ENCODE measurements around the gene PHF12. TPM values are rescaled to one million over a fixed set of nuclear protein-coding genes. Genes with fewer than 3 reads are reported as not detected.

Gene PHF12
- total and polyA plus RNA-seq, 10 of the 15 experiments (the other 5 are each of a cell fraction or from before 2014, with no cell fraction given), result 1.3 to 43.9 (median 19.2) TPM

DNA sequence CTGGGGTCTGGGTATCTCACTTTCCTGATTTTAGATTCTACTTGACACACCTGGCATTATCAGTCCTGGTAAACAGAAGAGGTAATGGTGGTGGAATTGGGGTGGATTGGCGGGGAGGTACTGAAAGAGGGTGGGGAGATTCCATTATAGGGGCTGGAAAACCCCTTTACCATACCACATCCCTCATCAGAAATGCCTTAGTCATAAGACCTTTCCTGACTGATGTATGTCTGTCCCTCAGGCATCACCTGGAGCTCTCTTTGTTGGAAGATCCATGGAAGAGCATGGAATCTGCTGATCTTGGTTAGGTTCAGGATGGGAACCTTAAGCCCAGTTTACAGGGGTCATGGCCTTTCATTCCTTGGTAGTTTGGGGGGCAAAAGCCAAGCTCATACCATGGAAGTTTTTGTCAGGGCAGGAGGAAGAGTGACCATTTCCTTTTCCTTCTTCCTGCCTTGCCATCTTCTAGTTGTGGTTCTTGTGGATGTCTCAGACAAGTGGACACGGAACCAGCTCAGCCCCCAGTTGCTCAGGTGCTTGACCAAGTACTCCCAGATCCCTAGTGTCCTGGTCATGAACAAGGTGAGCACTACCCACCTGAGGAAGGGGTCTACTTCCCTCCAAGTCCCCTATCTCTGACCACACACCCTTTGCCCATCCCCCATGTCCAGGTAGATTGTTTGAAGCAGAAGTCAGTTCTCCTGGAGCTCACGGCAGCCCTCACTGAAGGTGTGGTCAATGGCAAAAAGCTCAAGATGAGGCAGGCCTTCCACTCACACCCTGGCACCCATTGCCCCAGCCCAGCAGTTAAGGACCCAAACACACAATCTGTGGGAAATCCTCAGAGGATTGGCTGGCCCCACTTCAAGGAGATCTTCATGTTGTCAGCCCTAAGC, 93.2 kb downstream of the PHF12 start (continued):
- TF ChIP-seq CEBPB (IDR thresholded peaks at IDR 0.05; ENCODE audit: borderline replicate concordance in 1 of 2, low read depth in 2 of 2, low read length in 2 of 2) (no peak), CBFB (IDR thresholded peaks at IDR 0.05; ENCODE audit: low read depth) (no peak), HDGF (IDR thresholded peaks at IDR 0.05) (no peak), RELA (IDR thresholded peaks at IDR 0.05; ENCODE audit: borderline replicate concordance, partially characterized antibody) (peak; percentile 83), SRF (IDR thresholded peaks at IDR 0.05; ENCODE audit: low read depth in 2 of 2, low read length in 2 of 2) (no peak), WRNIP1 (IDR thresholded peaks at IDR 0.05; ENCODE audit: borderline replicate concordance, low read depth, low read length) (no peak), GABPA (IDR thresholded peaks at IDR 0.05; ENCODE audit: low read depth) (no peak), HSF1 (IDR thresholded peaks at IDR 0.05; ENCODE audit: low read depth, low read length) (no peak), KAT2A (conservative IDR thresholded peaks at IDR 0.05; ENCODE audit: control insufficient read depth, low read depth, low read length) (no peak), NBN (IDR thresholded peaks at IDR 0.05) (no peak), CREM (IDR thresholded peaks at IDR 0.05; ENCODE audit: low read depth) (no peak), ZBTB33 (IDR thresholded peaks at IDR 0.05) (no peak), HCFC1 (IDR thresholded peaks at IDR 0.05; ENCODE audit: low read length) (no peak), MYB (IDR thresholded peaks at IDR 0.05; ENCODE audit: borderline replicate concordance, low read depth, low read length) (no peak), MLLT1 (IDR thresholded peaks at IDR 0.05) (no peak)
- TF ChIP-seq, protein P1, sequence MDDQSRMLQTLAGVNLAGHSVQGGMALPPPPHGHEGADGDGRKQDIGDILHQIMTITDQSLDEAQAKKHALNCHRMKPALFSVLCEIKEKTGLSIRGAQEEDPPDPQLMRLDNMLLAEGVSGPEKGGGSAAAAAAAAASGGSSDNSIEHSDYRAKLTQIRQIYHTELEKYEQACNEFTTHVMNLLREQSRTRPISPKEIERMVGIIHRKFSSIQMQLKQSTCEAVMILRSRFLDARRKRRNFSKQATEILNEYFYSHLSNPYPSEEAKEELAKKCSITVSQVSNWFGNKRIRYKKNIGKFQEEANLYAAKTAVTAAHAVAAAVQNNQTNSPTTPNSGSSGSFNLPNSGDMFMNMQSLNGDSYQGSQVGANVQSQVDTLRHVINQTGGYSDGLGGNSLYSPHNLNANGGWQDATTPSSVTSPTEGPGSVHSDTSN (IDR thresholded peaks at IDR 0.05; ENCODE audit: insufficient replicate concordance, low read depth, low read length), result no peak
- TF ChIP-seq, protein P2, sequence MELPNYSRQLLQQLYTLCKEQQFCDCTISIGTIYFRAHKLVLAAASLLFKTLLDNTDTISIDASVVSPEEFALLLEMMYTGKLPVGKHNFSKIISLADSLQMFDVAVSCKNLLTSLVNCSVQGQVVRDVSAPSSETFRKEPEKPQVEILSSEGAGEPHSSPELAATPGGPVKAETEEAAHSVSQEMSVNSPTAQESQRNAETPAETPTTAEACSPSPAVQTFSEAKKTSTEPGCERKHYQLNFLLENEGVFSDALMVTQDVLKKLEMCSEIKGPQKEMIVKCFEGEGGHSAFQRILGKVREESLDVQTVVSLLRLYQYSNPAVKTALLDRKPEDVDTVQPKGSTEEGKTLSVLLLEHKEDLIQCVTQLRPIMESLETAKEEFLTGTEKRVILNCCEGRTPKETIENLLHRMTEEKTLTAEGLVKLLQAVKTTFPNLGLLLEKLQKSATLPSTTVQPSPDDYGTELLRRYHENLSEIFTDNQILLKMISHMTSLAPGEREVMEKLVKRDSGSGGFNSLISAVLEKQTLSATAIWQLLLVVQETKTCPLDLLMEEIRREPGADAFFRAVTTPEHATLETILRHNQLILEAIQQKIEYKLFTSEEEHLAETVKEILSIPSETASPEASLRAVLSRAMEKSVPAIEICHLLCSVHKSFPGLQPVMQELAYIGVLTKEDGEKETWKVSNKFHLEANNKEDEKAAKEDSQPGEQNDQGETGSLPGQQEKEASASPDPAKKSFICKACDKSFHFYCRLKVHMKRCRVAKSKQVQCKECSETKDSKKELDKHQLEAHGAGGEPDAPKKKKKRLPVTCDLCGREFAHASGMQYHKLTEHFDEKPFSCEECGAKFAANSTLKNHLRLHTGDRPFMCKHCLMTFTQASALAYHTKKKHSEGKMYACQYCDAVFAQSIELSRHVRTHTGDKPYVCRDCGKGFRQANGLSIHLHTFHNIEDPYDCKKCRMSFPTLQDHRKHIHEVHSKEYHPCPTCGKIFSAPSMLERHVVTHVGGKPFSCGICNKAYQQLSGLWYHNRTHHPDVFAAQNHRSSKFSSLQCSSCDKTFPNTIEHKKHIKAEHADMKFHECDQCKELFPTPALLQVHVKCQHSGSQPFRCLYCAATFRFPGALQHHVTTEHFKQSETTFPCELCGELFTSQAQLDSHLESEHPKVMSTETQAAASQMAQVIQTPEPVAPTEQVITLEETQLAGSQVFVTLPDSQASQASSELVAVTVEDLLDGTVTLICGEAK (IDR thresholded peaks at IDR 0.05; ENCODE audit: borderline replicate concordance), result no peak

Measured in GM12878 (cell line).